ENCODE results near the gene SMPD1. TPM values are rescaled to one million over a fixed set of nuclear protein-coding genes. Genes with fewer than 3 reads are reported as not detected.

SMPD1 gene
- total and polyA plus RNA-seq, 9 of the 15 experiments (the other 6 are each of a cell fraction or from before 2014, with no cell fraction given) = 0.90 to 9.9 (median 5.2) TPM

GRCh38 chr11:6438979-6439571 is 48.8 kb downstream of the SMPD1 start:
- Histone ChIP-seq H3K9me3 (replicated peaks; ENCODE audit: control insufficient read depth, insufficient read depth, low read depth, low read length) (no peaks in the 10 kb centered on the region), H3K9me1 (ENCODE audit: control insufficient read depth, insufficient read depth, low read length) (no peaks in the 10 kb centered on the region), H2AFZ (ENCODE audit: low read depth, low read length) (peak overlapping the region; percentile 82), H3K4me2 (ENCODE audit: insufficient read depth, low read length) (no peak overlapping the region), H3K27ac (ENCODE audit: extremely low read depth, low read depth, low read length) (no peak overlapping the region), H4K20me1 (replicated peaks; ENCODE audit: control insufficient read depth, insufficient read depth, low read length) (no peaks in the 10 kb centered on the region), H3K27me3 (ENCODE audit: control insufficient read depth in 2 of 2, insufficient read depth in 2 of 2, low read length in 2 of 2) (peaks cover 0 to 8% of the 10 kb centered on the region in 2 experiments; a peak in 1 of 5 replicates), H3K36me3 (ENCODE audit: control insufficient read depth, insufficient read depth, low read length) (no peaks in the 10 kb centered on the region), H3K4me3 (no peak overlapping the region), H3K4me1 (replicated peaks in 1 of 2; ENCODE audit: control insufficient read depth in 2 of 2, insufficient read depth in 2 of 2, low read length in 2 of 2) (peaks cover 10 to 12% of the 10 kb centered on the region in 2 experiments; a peak in 3 of 5 replicates), H3K79me2 (ENCODE audit: control insufficient read depth, insufficient read depth, low read length) (no peaks in the 10 kb centered on the region), H3K9ac (ENCODE audit: insufficient read depth in 1 of 2, low read depth in 2 of 2, low read length in 2 of 2) (no peak overlapping the region)
- CTCF ChIA-PET (ENCODE audit: low intra/inter-chr PET ratio) = interaction anchor here (0.5 to 1.3 kb wide), 3 partner anchors 62 to 318 kb away, joined by 3 to 5 read pairs (median 3); no protein-coding TSS in a partner anchor
- BruUV-seq (replicated peaks) = no TSS peak
- DNase-seq (ENCODE audit: extremely low read depth in 1 of 4, low spot score in 3 of 4) (peak; percentile 33 to 71 (median 56)), ATAC-seq (peak; percentile 75), FAIRE-seq (peak; percentile 67)
- POLR2A ChIA-PET = interaction anchor here (0.7 to 1.7 kb wide), 6 partner anchors 9 to 373 kb away, joined by 3 to 5 read pairs (median 4); partner anchors contain the start of gene APBB1
- in situ Hi-C loops (cut with MboI) (no loop called here), intact Hi-C loops (cut with micrococcal nuclease) (loop anchor here (1.0 kb wide), 1 partner anchor 66 kb away; no protein-coding TSS in a partner anchor)
- 18% methylated on average over 1 of the region's 1 CpG for WGBS (ENCODE audit: insufficient coverage, low coverage, missing lambda C conversion rate)
- TF ChIP-seq JUND (IDR thresholded peaks at IDR 0.05; ENCODE audit: borderline replicate concordance, low read depth, low read length) (0 out of 2 replicates have a peak, but pooled peaks have one; percentile 12), JUND (tag; IDR thresholded peaks at IDR 0.05; ENCODE audit: borderline replicate concordance, low read depth, low read length) (no peak), SAFB2 (IDR thresholded peaks at IDR 0.05; ENCODE audit: borderline replicate concordance, low read depth, low read length, severe bottlenecking) (no peak), ZNF140 (CRISPR knock-in tag; IDR thresholded peaks at IDR 0.05) (no peak), MGA (IDR thresholded peaks at IDR 0.05) (no peak), CREM (IDR thresholded peaks at IDR 0.05; ENCODE audit: low read depth) (peak; percentile 27; the same call in 1 of the 2 replicates), XRCC5 (IDR thresholded peaks at IDR 0.05; ENCODE audit: low read depth, low read length) (0 out of 2 replicates have a peak, but pooled peaks have one; percentile 66)

All from K562 (cell line).